IgD-negative memory B cell (primary cell): ENCODE data around the gene ESPN. TPM values are rescaled to one million over a fixed set of nuclear protein-coding genes. Genes with fewer than 3 reads are reported as not detected.
"Not testable (repeated sequence)": the region's sequence is repeated elsewhere in the genome, so short reads cannot be mapped to it uniquely, and the experiment has no call there.

Source experiments
- H3K27ac Mint-ChIP-seq, 3 donors: one replicate each; pipeline ENCODE4 v1.8.0; 2020 to 2022; ENCODE audit warnings: mild to moderate bottlenecking in 3 of 3, mixed read lengths in 3 of 3, moderate library complexity in 1 of 3
- H3K27me3 Mint-ChIP-seq: one replicate; pipeline ENCODE4 v1.8.0; 2021; ENCODE audit warnings: mixed read lengths
- H3K36me3 Mint-ChIP-seq: one replicate; pipeline ENCODE4 v1.8.0; 2020; ENCODE audit warnings: mild to moderate bottlenecking, mixed read lengths
- H3K4me1 Mint-ChIP-seq, 3 donors: one replicate each; pipeline ENCODE4 v1.8.0; 2020 to 2022; ENCODE audit warnings: mixed read lengths in 3 of 3, mild to moderate bottlenecking in 1 of 3
- H3K4me3 Mint-ChIP-seq, 4 donors: one replicate each; pipeline ENCODE4 v1.8.0; 2020 to 2022; ENCODE audit warnings: mild to moderate bottlenecking in 4 of 4, mixed read lengths in 4 of 4, moderate library complexity in 3 of 4
- H3K9me3 Mint-ChIP-seq, 3 donors: one replicate each; pipeline ENCODE4 v1.8.0; 2020 to 2021; ENCODE audit warnings: mixed read lengths in 3 of 3, mild to moderate bottlenecking in 1 of 3
- polyA plus RNA-seq: library from polyadenylated mRNA; unstranded; fragments of 300-500 nt; fragmentation: Illumina TruSeq; gene quantifications from one replicate; pipeline ENCODE4 v1.2.3, GENCODE V29; 2021

Gene ESPN
- polyA plus RNA-seq, 1 donor from 2014 or later, result not detected

DNA sequence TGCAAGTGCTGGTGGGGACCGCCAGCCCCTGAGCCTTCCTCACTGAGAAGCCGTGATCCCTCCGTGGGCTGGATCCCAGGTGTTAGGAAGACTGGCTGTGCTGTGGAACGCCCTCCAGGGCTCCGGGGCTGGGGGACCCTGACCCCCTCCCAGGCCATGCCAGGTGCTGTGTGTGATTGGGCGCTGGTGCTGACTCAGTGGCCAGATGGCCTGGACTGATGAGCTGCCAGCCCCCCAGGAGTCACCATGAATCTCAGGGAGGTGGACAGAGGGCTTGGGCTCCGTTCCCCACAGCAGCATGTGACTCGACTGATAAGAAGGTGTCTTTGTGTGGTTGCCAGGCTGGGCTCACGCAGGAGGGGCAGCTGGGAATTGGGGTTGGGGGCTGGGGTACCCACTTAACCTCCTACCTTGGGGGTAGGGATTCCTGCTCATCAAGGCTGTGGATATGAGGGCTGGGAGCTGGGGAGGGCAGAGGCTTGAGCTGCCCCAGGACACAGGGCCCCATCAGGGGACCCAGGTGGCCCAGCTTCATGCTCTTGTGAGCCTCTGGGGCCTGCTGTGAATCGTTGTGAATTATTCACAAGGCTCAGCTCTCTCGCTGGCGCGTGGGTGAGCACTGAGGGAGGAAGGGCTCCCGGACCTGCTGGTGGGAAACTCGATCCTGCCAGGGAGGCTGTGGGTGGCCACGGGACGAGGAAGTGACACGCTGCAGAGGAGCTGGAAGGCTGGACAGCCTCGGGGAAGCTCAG, 5.3 kb downstream of the ESPN start:
- peaks cover 21% of the 10 kb centered on the region for H3K27me3 Mint-ChIP-seq
- H3K4me3 Mint-ChIP-seq, H3K27ac Mint-ChIP-seq, H3K36me3 Mint-ChIP-seq, H3K9me3 Mint-ChIP-seq, H3K4me1 Mint-ChIP-seq: not testable (repeated sequence)

- H3K27me3 Mint-ChIP-seq, result peaks cover 17% of the 10 kb centered on the region
These were observed 7.3 kb downstream of the ESPN start for GRCh38 chr1:6431645-6432579.

GRCh38 chr1:6434186-6434585, 9.6 kb downstream of the ESPN start:
- Mint-ChIP-seq H3K27ac (no peak overlapping the region), H3K4me1 (peaks cover 0 to 4% (median 2%) of the 10 kb centered on the region in 3 donors), H3K36me3 (no peaks in the 10 kb centered on the region), H3K4me3 (no peak overlapping the region), H3K27me3 (peaks cover 23% of the 10 kb centered on the region), H3K9me3 (no peaks in the 10 kb centered on the region)

More at GRCh38 chr1:6431645-6432579, 7.3 kb downstream of the ESPN start:
- not testable (repeated sequence) for H3K36me3 Mint-ChIP-seq, H3K4me1 Mint-ChIP-seq, H3K27ac Mint-ChIP-seq, H3K4me3 Mint-ChIP-seq, H3K9me3 Mint-ChIP-seq

- Mint-ChIP-seq H3K27ac (no peak overlapping the region), H3K4me1 (peaks cover 0 to 8% (median 5%) of the 10 kb centered on the region in 3 donors), H3K36me3 (no peaks in the 10 kb centered on the region), H3K27me3 (peaks cover 25% of the 10 kb centered on the region), H3K4me3 (no peak overlapping the region), H3K9me3 (no peaks in the 10 kb centered on the region)
These were observed 10.6 kb downstream of the ESPN start for GRCh38 chr1:6435129-6435528.

GRCh38 chr1:6435547-6435946, 11.0 kb downstream of the ESPN start:
- H3K27me3 Mint-ChIP-seq, result peaks cover 21% of the 10 kb centered on the region

DNA sequence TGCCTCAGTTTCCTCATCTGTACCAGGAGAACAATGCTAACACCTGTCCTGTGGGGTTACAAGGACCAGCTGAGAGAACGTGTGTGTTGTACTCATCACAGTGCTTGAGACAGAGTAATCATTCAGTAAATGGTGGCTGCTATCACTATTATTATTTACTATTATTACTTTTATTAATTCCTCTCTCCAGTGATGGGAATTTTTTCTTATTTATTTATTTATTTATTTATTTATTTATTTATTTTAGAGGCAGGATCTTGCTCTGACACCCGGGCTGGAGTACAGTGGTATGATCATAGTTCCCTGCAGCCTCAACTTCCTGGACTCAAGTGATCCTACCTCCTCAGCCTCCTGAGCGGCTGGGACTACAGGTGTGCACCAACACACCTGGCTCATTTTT, 11.7 kb downstream of the ESPN start:
- not testable (repeated sequence) for H3K36me3 Mint-ChIP-seq, H3K4me1 Mint-ChIP-seq, H3K4me3 Mint-ChIP-seq, H3K9me3 Mint-ChIP-seq
- Mint-ChIP-seq H3K27me3 (peaks cover 25% of the 10 kb centered on the region), H3K27ac (peak overlapping the region in 1 of 3 donors; percentile 13)

More at GRCh38 chr1:6435547-6435946, 11.0 kb downstream of the ESPN start:
- H3K36me3 Mint-ChIP-seq, result no peaks in the 10 kb centered on the region
- no peak overlapping the region for H3K27ac Mint-ChIP-seq
- no peak overlapping the region for H3K4me3 Mint-ChIP-seq
- peaks cover 0 to 8% (median 5%) of the 10 kb centered on the region in 3 donors for H3K4me1 Mint-ChIP-seq
- H3K9me3 Mint-ChIP-seq, result no peaks in the 10 kb centered on the region

DNA sequence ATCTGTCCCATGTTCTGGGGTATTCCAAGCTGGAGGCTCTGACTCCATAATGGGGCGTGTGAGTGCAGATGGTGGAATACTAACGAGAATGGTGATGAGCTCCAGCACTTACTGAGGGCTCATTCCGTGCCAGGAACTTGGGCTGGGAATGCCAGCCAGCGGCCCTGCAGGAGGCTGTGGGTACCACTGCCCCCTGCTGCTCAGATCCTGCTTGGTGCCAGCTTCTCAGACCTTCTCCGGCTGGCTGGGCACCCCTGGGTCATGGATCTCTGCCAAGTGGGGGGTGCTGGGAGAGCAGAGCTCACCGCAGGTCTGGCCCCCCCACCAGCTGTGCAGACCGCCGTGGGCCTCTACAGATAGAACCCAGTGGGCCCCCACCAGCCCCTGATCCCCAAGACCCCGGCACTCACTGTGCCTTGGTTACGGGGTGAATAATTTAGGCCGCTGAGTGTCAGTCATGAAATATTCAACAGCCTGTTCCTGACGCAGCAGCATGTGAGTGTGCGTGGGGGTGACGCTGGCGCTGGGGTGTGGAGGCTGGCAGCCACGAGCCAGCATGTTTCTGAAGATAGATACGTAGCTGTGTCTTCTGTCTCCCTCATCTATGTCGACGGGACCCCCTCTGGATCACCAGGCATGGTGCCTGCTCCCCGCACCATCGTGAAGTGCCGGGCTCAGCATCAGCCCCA, 12.6 kb downstream of the ESPN start:
- H3K4me1 Mint-ChIP-seq, H3K9me3 Mint-ChIP-seq, H3K36me3 Mint-ChIP-seq, H3K27ac Mint-ChIP-seq, H3K4me3 Mint-ChIP-seq: not testable (repeated sequence)
- peaks cover 29% of the 10 kb centered on the region for H3K27me3 Mint-ChIP-seq

- H3K4me1 Mint-ChIP-seq, result peaks cover 0 to 8% (median 5%) of the 10 kb centered on the region in 3 donors
- H3K4me3 Mint-ChIP-seq, result peak overlapping the region in 1 of 4 donors; percentile 85
- H3K36me3 Mint-ChIP-seq, result no peaks in the 10 kb centered on the region
- peaks cover 29% of the 10 kb centered on the region for H3K27me3 Mint-ChIP-seq
- no peaks in the 10 kb centered on the region for H3K9me3 Mint-ChIP-seq
- H3K27ac Mint-ChIP-seq, result no peak overlapping the region
These were observed 13.5 kb downstream of the ESPN start for GRCh38 chr1:6438047-6438525.

GRCh38 chr1:6440198-6441126, 15.9 kb downstream of the ESPN start:
- Mint-ChIP-seq H3K27ac (no peak overlapping the region), H3K27me3 (peaks cover 35% of the 10 kb centered on the region), H3K4me3 (peak overlapping the region in 1 of 4 donors; percentile 81), H3K4me1 (peaks cover 0 to 8% (median 7%) of the 10 kb centered on the region in 3 donors), H3K36me3 (no peaks in the 10 kb centered on the region), H3K9me3 (peaks cover 0 to 2% (median 0%) of the 10 kb centered on the region in 3 donors)

DNA sequence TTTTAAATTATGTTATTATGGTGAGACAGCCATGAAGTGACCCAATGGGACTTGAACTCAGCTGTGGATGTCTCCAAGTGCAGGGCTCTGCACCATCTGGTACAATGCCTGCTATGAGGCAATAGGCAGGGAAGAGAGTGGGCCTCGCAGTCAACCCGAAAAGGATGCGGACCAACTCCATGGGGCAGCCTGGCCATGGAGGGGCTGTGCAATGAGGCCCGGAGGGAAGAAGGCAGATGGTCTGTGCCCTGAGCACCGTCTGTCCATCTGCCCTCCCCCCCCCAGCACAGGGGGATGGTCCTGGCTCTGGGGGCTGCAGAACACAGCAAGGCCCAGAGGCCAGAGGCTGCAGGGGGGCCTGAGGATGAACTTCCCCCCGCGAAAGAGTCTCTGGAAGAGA, 17.0 kb downstream of the ESPN start:
- H3K27ac Mint-ChIP-seq, result peak overlapping the region in 1 of 3 donors; percentile 22
- peaks cover 0 to 9% (median 7%) of the 10 kb centered on the region in 3 donors for H3K4me1 Mint-ChIP-seq
- no peak overlapping the region for H3K4me3 Mint-ChIP-seq
- H3K27me3 Mint-ChIP-seq, result peaks cover 36% of the 10 kb centered on the region
- H3K36me3 Mint-ChIP-seq, result no peaks in the 10 kb centered on the region
- H3K9me3 Mint-ChIP-seq, result peaks cover 0 to 2% (median 0%) of the 10 kb centered on the region in 3 donors

- no peaks in the 10 kb centered on the region for H3K36me3 Mint-ChIP-seq
- no peak overlapping the region for H3K27ac Mint-ChIP-seq
- H3K4me1 Mint-ChIP-seq, result peaks cover 0 to 7% (median 6%) of the 10 kb centered on the region in 3 donors
- peaks cover 0 to 2% (median 0%) of the 10 kb centered on the region in 3 donors for H3K9me3 Mint-ChIP-seq
- peaks cover 32% of the 10 kb centered on the region for H3K27me3 Mint-ChIP-seq
- H3K4me3 Mint-ChIP-seq, result no peak overlapping the region
These were observed 19.0 kb downstream of the ESPN start for GRCh38 chr1:6443339-6444115.

DNA sequence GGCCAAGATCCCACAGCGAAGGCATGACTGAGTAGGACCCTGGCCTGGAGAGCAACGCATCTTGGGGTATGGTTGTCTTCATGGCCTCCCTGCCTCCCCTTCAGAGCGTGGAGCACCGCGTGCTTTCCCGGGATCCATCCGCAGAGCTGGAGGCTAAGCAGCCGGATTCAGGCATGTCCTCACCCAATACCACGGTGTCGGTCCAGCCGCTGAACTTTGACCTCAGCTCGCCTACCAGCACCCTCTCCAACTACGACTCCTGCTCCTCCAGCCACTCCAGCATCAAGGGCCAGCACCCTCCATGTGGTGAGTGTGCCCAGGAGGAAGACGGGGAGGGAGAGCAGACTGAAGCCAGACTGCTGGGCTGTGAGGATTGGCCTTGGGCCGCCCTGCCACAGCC, 19.8 kb downstream of the ESPN start:
- Mint-ChIP-seq H3K4me3 (no peak overlapping the region), H3K9me3 (peaks cover 0 to 2% (median 0%) of the 10 kb centered on the region in 3 donors), H3K27ac (no peak overlapping the region), H3K27me3 (peaks cover 29% of the 10 kb centered on the region), H3K4me1 (peaks cover 0 to 7% (median 5%) of the 10 kb centered on the region in 3 donors), H3K36me3 (no peaks in the 10 kb centered on the region)

DNA sequence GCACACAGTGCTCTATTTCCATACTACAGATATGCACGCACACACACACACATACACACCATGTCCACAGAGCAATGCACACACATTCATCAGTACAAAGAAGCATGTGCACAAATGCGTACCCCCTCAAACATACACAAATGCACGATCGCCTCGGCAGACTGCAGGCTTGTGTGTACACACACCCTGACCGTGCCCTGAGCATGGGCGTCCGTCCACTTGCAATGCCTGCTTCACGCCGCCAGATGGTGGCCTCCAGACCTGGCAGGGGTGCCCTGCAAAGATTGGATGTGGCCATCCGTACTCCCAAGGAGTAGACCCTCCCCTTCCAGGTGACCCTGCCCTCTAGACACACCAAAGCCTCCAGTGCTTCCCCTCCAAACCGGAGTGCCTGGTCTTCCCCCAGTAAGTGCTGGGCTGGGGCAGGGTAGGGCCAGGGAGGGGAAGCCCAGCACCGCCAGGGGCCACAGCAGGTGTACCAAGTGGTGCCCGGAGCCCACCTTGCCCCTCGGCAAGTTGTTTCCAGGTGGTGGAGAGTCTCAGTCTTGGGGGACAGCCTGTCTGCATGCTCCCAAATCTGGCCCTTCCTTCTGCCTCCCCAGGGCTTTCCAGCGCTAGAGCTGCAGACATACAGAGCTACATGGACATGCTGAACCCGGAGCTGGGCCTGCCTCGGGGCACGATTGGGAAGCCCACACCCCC, 20.6 kb downstream of the ESPN start:
- Mint-ChIP-seq H3K27me3 (peaks cover 32% of the 10 kb centered on the region), H3K4me3 (no peak overlapping the region), H3K36me3 (no peaks in the 10 kb centered on the region), H3K9me3 (peaks cover 0 to 2% (median 0%) of the 10 kb centered on the region in 3 donors), H3K27ac (no peak overlapping the region), H3K4me1 (peaks cover 3 to 5% (median 4%) of the 10 kb centered on the region in 3 donors)
